HepG2 (cell line): Measurements from ENCODE around the gene DDRGK1. TPM values are rescaled to one million over a fixed set of nuclear protein-coding genes. Genes with fewer than 3 reads are reported as not detected.

Source experiments
- GFI1 ChIP-seq: sonication (generic); formaldehyde crosslinking; IDR thresholded peaks from 2 replicates; pipeline ENCODE4 v1.5.0; 2020; ENCODE audit warnings: missing genetic modification reagents, mild to moderate bottlenecking, borderline replicate concordance
- GLI4 ChIP-seq: sonication (generic); formaldehyde crosslinking; IDR thresholded peaks from 2 replicates; pipeline ENCODE4 v1.5.1; 2020; ENCODE audit warnings: missing genetic modification reagents, mild to moderate bottlenecking, moderate library complexity, borderline replicate concordance
- MYC ChIP-seq: sonication (generic); formaldehyde crosslinking; IDR thresholded peaks from 2 replicates; pipeline ENCODE4 v1.9.0; 2021; ENCODE audit warnings: missing genetic modification reagents, borderline replicate concordance
- NFRKB ChIP-seq: fragments of 450-650 bp; IDR thresholded peaks from 2 replicates; pipeline ENCODE4 v1.6.1; 2017
- PAF1 ChIP-seq: IDR thresholded peaks from 2 replicates; pipeline ENCODE4 v1.6.1; 2016; ENCODE audit warnings: missing genetic modification reagents, missing compliant biosample characterization
- RAD21 ChIP-seq: fragments of 450-650 bp; formaldehyde crosslinking; IDR thresholded peaks from 2 replicates; pipeline ENCODE4 v1.5.0; 2020; ENCODE audit warnings: mild to moderate bottlenecking
- RFXANK ChIP-seq: IDR thresholded peaks from 2 replicates; pipeline ENCODE4 v1.6.1; 2016
- SAP130 ChIP-seq: IDR thresholded peaks from 2 replicates; pipeline ENCODE4 v1.6.1; 2016; ENCODE audit warnings: low read depth
- SP1 ChIP-seq, 2 experiments: fragments of 450-650 bp in 1 of 2; sonication (generic) in 1 of 2; formaldehyde crosslinking in 1 of 2; IDR thresholded peaks; 2 replicates each; pipeline versions ENCODE4 v1.4.0 to v1.6.1; 2016 to 2020; ENCODE audit warnings: missing genetic modification reagents in 1 of 2
- TCF12 ChIP-seq, 2 experiments: fragments of 450-650 bp in 1 of 2; sonication (generic) in 1 of 2; formaldehyde crosslinking in 1 of 2; IDR thresholded peaks; 2 replicates each; pipeline versions ENCODE4 v1.6.1 to v1.8.0; 2017 to 2022; ENCODE audit warnings: antibody characterized with exemption in 1 of 2, mild to moderate bottlenecking in 1 of 2, missing genetic modification reagents in 1 of 2, moderate library complexity in 1 of 2
- ZFP36L2 ChIP-seq: sonication (generic); formaldehyde crosslinking; IDR thresholded peaks from 2 replicates; pipeline ENCODE4 v1.4.0; 2020; ENCODE audit warnings: missing genetic modification reagents
- ZNF224 ChIP-seq: sonication (generic); formaldehyde crosslinking; IDR thresholded peaks from 2 replicates; pipeline ENCODE4 v1.5.0; 2020; ENCODE audit warnings: mild to moderate bottlenecking, missing genetic modification reagents
- ZNF510 ChIP-seq: sonication (generic); formaldehyde crosslinking; IDR thresholded peaks from 2 replicates; pipeline ENCODE4 v1.4.0; 2020; ENCODE audit warnings: low read depth, mild to moderate bottlenecking, missing genetic modification reagents
- ZNF556 ChIP-seq: sonication (generic); formaldehyde crosslinking; IDR thresholded peaks from 2 replicates; pipeline ENCODE4 v1.4.0; 2020; ENCODE audit warnings: mild to moderate bottlenecking, missing genetic modification reagents, borderline replicate concordance
- ZNF83 ChIP-seq: sonication (generic); formaldehyde crosslinking; IDR thresholded peaks from 2 replicates; pipeline ENCODE4 v1.4.0; 2020; ENCODE audit warnings: missing genetic modification reagents, mild to moderate bottlenecking, borderline replicate concordance
- ZNF878 ChIP-seq: sonication (generic); formaldehyde crosslinking; IDR thresholded peaks from 2 replicates; pipeline ENCODE4 v1.8.1; 2023; ENCODE audit warnings: mild to moderate bottlenecking, missing genetic modification reagents, moderate library complexity
- polyA plus RNA-seq, 8 experiments: library from polyadenylated mRNA; depleted of rRNA in 3 of 8; stranded (reverse) in 7 of 8; unstranded in 1 of 8; fragments of >200 nt; fragmentation: Illumina TruSeq in 4 of 8; extraction: Trizol in 4 of 8; gene quantifications; 2 replicates each; pipeline versions ENCODE4 v1.2.1 to v1.2.3, GENCODE V29; 2011 to 2016; ENCODE audit warnings: low read depth in 4 of 8, missing spikeins in 1 of 8, mixed read lengths in 1 of 8; ENCODE audit not compliant: insufficient read depth in 1 of 8
- total RNA-seq, 5 experiments: library from RNA; depleted of rRNA; stranded (reverse); fragments of >200 nt; fragmentation: Illumina TruSeq; extraction: Trizol; gene quantifications; 2 replicates each; pipeline ENCODE4 v1.2.3, GENCODE V29; 2016; ENCODE audit warnings: low read depth in 1 of 5
- TF ChIP-seq, protein P1 (sequence below): sonication (generic); formaldehyde crosslinking; IDR thresholded peaks from 2 replicates; pipeline ENCODE4 v1.5.0; 2020; ENCODE audit warnings: missing genetic modification reagents
- TF ChIP-seq, protein P2 (sequence below): sonication (generic); formaldehyde crosslinking; IDR thresholded peaks from 2 replicates; pipeline ENCODE4 v1.4.0; 2020; ENCODE audit warnings: low read depth, mild to moderate bottlenecking, missing genetic modification reagents
- TF ChIP-seq, protein P3 (sequence below): sonication (generic); formaldehyde crosslinking; IDR thresholded peaks from 2 replicates; pipeline ENCODE4 v1.5.0; 2020; ENCODE audit warnings: missing genetic modification reagents, mild to moderate bottlenecking, borderline replicate concordance
- TF ChIP-seq, protein P4 (sequence below): IDR thresholded peaks from 2 replicates; pipeline ENCODE4 v1.6.1; 2018; ENCODE audit warnings: missing genetic modification reagents

Gene DDRGK1
- total and polyA plus RNA-seq, 2 of the 13 experiments (the other 11 are each of a cell fraction or from before 2014, with no cell fraction given) = 96.7 to 149 TPM

DNA sequence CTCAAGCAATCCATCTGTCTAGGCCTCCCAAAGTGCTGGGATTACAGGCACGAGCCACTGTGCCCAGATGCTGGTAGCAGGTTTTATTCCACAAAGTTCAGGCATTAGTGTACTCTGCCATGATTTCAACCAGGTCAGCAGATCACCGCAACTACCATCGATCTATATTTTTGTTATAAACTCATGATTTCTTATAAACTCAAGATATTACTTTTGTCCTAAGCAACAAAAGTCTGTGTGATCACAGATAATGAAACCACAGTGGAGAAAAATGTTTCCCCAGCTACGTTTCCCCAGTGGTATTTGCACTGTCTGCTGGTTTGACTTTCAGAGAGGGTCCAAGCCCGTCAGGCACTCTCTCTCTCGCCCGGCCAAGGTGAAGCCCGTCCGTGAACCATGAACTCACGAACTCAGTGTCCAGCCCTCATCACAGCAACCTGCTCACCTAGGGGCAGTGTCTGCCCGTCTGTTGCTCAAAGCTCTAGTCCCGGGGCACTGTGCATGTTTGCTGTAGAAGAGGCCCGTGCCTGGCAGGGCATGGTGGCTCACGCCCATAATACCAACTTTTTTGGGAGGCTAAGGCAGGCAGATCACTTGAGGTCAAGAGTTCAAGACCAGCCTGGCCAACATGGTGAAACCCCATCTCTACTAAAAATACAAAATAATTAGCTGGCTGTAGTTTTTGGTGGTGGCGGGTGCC lies 27.6 kb upstream of the DDRGK1 start (continued):
- peak; percentile 75; the same call in 1 of the 2 replicates for TF ChIP-seq MYC (CRISPR knock-in tag)
- TF ChIP-seq NFRKB = no peak
- no peak for TF ChIP-seq PAF1 (CRISPR knock-in tag)
- TF ChIP-seq GFI1 (CRISPR knock-in tag) = no peak
- TF ChIP-seq, protein P1, sequence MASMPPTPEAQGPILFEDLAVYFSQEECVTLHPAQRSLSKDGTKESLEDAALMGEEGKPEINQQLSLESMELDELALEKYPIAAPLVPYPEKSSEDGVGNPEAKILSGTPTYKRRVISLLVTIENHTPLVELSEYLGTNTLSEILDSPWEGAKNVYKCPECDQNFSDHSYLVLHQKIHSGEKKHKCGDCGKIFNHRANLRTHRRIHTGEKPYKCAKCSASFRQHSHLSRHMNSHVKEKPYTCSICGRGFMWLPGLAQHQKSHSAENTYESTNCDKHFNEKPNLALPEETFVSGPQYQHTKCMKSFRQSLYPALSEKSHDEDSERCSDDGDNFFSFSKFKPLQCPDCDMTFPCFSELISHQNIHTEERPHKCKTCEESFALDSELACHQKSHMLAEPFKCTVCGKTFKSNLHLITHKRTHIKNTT (CRISPR knock-in tag) = no peak
- TF ChIP-seq RAD21 (CRISPR knock-in tag) = peak; percentile 70; the same call in 1 of the 2 replicates
- TF ChIP-seq SP1 (IDR thresholded peaks at IDR 0.05) = no peak
- peak; percentile 31; the same call in 1 of the 2 replicates for TF ChIP-seq SP1 (CRISPR knock-in tag; IDR thresholded peaks at IDR 0.05)
- peak; percentile 88 for TF ChIP-seq SAP130
- TF ChIP-seq ZFP36L2 = no peak
- no peak for TF ChIP-seq ZNF878 (CRISPR knock-in tag)
- no peak for TF ChIP-seq TCF12 (IDR thresholded peaks at IDR 0.05)
- TF ChIP-seq TCF12 (CRISPR knock-in tag; IDR thresholded peaks at IDR 0.05) = no peak
- no peak; the same call in 1 of the 2 replicates for TF ChIP-seq ZNF224 (CRISPR knock-in tag)
- TF ChIP-seq, protein P2, sequence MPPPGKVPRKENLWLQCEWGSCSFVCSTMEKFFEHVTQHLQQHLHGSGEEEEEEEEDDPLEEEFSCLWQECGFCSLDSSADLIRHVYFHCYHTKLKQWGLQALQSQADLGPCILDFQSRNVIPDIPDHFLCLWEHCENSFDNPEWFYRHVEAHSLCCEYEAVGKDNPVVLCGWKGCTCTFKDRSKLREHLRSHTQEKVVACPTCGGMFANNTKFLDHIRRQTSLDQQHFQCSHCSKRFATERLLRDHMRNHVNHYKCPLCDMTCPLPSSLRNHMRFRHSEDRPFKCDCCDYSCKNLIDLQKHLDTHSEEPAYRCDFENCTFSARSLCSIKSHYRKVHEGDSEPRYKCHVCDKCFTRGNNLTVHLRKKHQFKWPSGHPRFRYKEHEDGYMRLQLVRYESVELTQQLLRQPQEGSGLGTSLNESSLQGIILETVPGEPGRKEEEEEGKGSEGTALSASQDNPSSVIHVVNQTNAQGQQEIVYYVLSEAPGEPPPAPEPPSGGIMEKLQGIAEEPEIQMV (CRISPR knock-in tag) = peak; percentile 90; the same call in 1 of the 2 replicates
- no peak for TF ChIP-seq ZNF83 (CRISPR knock-in tag)
- TF ChIP-seq, protein P3, sequence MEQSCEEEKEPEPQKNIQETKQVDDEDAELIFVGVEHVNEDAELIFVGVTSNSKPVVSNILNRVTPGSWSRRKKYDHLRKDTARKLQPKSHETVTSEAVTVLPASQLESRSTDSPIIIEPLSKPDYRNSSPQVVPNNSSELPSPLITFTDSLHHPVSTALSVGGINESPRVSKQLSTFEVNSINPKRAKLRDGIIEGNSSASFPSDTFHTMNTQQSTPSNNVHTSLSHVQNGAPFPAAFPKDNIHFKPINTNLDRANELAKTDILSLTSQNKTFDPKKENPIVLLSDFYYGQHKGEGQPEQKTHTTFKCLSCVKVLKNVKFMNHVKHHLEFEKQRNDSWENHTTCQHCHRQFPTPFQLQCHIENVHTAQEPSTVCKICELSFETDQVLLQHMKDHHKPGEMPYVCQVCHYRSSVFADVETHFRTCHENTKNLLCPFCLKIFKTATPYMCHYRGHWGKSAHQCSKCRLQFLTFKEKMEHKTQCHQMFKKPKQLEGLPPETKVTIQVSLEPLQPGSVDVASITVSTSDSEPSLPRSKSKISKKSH (CRISPR knock-in tag) = peak; percentile 66; the same call in 1 of the 2 replicates
- TF ChIP-seq RFXANK (CRISPR knock-in tag) = no peak
- TF ChIP-seq ZNF510 = no peak
- TF ChIP-seq, protein P4, sequence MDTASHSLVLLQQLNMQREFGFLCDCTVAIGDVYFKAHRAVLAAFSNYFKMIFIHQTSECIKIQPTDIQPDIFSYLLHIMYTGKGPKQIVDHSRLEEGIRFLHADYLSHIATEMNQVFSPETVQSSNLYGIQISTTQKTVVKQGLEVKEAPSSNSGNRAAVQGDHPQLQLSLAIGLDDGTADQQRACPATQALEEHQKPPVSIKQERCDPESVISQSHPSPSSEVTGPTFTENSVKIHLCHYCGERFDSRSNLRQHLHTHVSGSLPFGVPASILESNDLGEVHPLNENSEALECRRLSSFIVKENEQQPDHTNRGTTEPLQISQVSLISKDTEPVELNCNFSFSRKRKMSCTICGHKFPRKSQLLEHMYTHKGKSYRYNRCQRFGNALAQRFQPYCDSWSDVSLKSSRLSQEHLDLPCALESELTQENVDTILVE (CRISPR knock-in tag) = no peak
- TF ChIP-seq ZNF556 (CRISPR knock-in tag) = peak; percentile 97
- TF ChIP-seq GLI4 (CRISPR knock-in tag) = no peak
